IPS DF 4.7 (cell line): ENCODE measurements around the gene GRIA3.

Source experiments
- DNase-seq: peaks from one replicate; pipeline ENCODE4 v3.0.0-alpha.2; 2013; ENCODE audit warnings: low spot score; ENCODE audit errors: extremely low read depth

The GRIA3 gene

GRCh38 chrX:123184219-123184865, at the start of gene GRIA3:
Gene GRIA3 (plus strand): TSS chrX:123184278. CDS start chrX:123184536, 258 bp downstream.
- DNase-seq: no peak

GRCh38 chrX:123138473-123138872, 45.6 kb upstream of the GRIA3 start:
- DNase-seq: no peak

- DNase-seq: no peak
Measured at GRCh38 chrX:123140454-123140853, 43.6 kb upstream of the GRIA3 start.

- no peak for DNase-seq
Measured at GRCh38 chrX:123140904-123141303, 43.2 kb upstream of the GRIA3 start.

- no peak for DNase-seq
Measured at GRCh38 chrX:123153846-123154335, 30.2 kb upstream of the GRIA3 start.

GRCh38 chrX:123155327-123155726, 28.8 kb upstream of the GRIA3 start:
- DNase-seq: no peak

GRCh38 chrX:123157586-123157985, 26.5 kb upstream of the GRIA3 start:
- no peak for DNase-seq

GRCh38 chrX:123159403-123159802, 24.7 kb upstream of the GRIA3 start:
- DNase-seq: no peak

GRCh38 chrX:123167621-123168020, 16.5 kb upstream of the GRIA3 start:
- DNase-seq: no peak

GRCh38 chrX:123169247-123169901, 14.7 kb upstream of the GRIA3 start:
- no peak for DNase-seq

GRCh38 chrX:123170546-123170945, 13.5 kb upstream of the GRIA3 start:
- DNase-seq: no peak

GRCh38 chrX:123171781-123172180, 12.3 kb upstream of the GRIA3 start:
- no peak for DNase-seq

GRCh38 chrX:123172869-123173268, 11.2 kb upstream of the GRIA3 start:
- no peak for DNase-seq

- DNase-seq: no peak
Measured at GRCh38 chrX:123173833-123174232, 10.2 kb upstream of the GRIA3 start.

GRCh38 chrX:123175366-123176122, 8.5 kb upstream of the GRIA3 start:
- no peak for DNase-seq

- no peak for DNase-seq
Measured at GRCh38 chrX:123181233-123181914, 2.7 kb upstream of the GRIA3 start.

GRCh38 chrX:123184866-123185276, 793 bp downstream of the GRIA3 start:
- DNase-seq: no peak

- DNase-seq: no peak
Measured at GRCh38 chrX:123185721-123186120, 1.6 kb downstream of the GRIA3 start.

GRCh38 chrX:123186801-123187200, 2.7 kb downstream of the GRIA3 start:
- DNase-seq: no peak

GRCh38 chrX:123188081-123188480, 4.0 kb downstream of the GRIA3 start:
- DNase-seq: no peak

- no peak for DNase-seq
Measured at GRCh38 chrX:123189338-123189737, 5.3 kb downstream of the GRIA3 start.

GRCh38 chrX:123190096-123190495, 6.0 kb downstream of the GRIA3 start:
- DNase-seq: no peak
